GM21717 (cell line): ENCODE measurements around the gene TMEM272.

Experiments
- ATAC-seq: cut with Tn5 transposase; IDR thresholded peaks from one replicate; pipeline ENCODE4 v1.9.1; 2021; ENCODE audit warnings: mild to moderate bottlenecking, moderate library complexity; ENCODE audit not compliant: unreplicated experiment

Gene TMEM272

DNA sequence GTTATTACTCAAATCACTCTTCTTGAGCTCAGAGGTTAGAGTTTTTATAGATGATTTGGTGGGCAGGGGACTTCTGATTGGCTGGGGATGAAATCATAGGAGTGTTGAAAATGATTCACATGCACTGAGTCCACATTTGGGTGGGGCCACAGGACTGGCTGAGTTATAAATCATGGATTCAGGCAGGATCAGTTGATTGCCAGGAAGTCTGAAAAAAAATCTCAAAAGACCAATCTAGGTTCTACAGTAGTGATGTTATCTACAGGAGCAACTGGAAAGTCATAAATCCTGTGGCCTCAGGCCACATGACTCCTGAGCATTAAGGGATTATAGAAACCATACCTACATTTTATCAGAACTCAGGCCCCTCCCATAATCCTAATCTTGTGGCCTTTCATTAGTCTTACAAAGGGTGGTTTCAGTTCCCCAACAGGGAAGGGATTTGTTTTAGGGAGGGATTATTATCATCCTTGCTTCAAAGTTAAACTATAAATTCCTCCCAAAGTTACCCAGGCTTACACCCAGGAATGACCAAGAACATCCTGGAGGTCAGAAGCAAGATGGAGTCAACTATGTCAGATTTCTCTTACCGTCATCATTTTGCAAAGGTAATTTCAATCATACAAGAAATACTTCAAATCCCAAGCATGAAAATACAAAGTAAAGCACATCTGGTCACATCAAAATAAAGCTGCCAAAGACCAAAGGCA is 11.2 kb upstream of the TMEM272 start:
- ATAC-seq: no peak

DNA sequence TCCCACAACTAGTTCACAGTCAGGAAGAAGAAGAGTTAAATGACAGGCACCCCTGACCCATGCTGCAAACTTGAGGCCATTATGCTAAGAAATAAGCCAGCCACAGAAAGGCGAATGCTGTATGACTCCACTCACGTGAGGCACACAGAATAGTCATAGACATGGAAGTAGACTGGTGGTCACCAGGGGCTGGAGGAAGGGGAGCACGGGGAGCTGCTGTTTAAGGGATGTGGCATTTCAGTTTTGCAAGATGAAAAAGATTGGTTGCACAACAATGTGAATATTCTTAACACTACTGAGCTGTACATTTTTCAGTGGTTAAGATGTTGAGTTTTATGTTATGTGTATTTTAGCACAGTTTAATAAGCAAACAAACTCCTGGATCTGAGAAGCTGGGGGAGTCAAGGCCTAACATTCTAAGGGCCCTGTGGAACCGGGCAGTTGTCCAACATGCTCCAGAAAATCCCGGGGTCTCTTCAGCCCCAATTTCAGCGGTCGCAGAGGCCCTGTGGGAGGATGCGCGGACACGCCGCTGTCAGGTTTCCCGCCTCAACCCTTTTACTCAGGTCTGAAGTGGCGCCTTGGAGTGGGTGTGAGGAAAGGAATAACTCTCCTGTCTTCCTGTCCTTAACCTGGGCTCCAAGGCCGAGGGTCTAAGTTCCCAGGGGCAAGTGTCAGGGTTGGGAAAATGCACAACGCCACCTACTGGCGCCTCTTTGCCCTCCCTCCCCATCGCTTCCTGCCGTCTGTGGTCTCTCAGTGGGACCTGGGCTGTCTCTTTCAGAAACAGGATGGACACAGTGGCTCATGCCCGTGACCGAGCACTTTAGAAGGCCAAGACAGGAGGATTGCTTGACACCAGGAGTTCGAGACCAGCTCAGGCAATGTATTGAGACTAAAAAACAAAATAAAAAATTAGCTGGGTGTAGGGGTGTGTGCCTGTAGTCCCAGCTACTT is 4.4 kb upstream of the TMEM272 start:
- ATAC-seq: no peak

DNA sequence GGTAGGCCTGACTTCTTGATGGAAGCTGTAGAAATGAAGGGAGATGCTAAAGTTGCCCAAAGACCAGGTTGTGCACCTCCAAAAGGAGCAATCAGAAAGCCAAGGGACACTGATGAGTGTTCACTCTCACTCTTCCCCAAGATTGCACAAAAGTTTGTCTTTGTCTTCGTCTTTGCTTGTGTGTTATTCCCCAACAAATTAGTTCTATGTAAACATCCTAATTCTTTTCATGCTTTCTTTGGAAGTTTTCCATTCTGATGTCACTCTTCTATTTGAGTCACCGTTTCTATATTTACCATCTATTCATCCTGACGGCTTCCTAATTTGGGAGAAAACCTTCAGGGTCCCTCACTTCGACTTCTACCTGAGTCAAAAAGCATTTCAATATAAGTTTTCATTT is 3.7 kb upstream of the TMEM272 start:
- ATAC-seq: no peak

DNA sequence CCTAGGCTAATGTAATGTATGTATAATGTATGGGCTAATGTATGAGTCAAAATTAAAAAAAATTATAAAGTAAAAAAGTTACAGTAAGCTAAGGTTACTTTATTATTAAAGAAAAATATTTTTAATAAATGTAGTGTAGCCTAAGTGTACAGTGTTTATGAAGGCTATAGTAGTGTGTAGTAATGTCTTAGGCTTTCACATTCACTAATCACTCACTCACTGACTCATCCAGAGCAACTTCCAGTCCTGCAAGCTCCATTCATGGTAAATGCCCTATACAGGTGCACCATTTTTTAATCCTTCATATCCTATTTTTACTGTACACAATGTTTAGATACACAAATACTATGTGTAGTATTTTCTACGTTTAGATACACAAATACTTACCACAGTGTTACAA is 1.8 kb upstream of the TMEM272 start:
- no peak for ATAC-seq

DNA sequence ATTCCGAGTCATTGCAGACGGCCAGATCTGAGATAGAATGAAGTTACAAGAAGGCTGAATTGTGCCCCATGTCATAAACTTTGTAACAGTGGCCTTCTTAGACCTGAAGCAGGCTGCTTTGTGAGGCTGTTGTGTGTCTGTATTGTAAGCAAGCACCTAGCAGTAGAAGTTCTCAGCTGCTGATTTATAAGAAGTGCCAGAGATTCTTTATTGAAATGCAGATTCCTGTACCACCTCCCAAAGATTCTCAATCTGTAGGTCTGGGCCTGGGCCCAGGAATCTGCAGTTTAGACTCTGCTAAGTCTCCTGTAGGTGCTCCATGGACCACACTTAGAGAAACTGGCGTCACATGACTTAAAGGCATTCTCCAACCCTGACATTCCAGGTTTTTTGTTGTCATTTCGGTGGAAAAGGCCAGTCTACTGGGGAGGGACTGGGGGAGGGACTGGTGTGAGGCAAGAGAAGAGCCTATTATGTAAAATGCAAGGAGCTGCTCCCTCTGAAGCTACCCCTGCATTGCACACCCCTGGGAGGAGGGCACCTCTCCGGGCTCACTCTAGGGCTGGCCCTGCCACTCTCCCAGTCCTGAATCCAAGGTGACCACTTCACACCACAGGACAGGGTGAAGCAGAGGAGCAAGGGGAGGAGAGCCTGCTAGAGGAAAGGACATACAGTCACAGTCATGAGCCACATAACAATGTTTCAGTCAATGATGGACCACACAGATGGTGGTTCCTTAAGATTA is 769 bp upstream of the TMEM272 start:
- ATAC-seq: no peak

DNA sequence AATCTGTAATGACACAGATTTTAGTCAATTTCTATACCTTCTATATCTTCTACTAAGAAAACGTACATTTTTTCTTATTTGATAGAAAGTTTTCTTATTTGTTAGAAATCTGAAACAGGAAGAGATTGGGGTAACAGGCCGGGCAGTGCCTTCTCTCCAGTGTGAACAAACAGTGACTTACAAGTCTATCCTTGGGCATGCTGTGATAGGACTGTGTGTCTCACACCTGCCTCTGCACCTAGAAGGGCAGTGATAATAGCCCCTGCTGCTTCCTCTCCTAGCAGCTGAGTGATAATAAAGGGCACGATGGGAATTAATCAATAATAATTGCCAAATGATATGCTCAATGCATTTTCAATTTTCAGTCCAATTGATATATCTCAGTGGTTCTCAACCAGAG is 1.4 kb downstream of the TMEM272 start:
- ATAC-seq: no peak

DNA sequence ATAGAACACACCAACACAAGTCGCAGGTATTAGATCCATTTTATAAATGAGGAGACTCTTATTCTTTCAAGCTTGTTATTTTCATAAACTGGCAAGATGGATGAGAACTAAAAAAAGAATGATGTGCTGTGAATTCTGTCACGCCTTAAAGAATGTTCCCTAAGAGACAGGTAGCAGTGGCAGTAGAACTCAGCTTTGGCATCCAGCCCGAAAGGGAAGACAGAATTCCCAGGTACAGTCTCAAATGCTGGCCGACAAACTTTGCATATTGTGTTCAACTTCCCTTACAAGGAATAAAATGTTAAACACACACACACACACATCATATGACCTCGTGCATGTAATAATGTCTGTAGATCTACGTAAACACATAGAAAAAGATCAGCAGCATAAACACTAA is 3.2 kb downstream of the TMEM272 start:
- no peak for ATAC-seq

DNA sequence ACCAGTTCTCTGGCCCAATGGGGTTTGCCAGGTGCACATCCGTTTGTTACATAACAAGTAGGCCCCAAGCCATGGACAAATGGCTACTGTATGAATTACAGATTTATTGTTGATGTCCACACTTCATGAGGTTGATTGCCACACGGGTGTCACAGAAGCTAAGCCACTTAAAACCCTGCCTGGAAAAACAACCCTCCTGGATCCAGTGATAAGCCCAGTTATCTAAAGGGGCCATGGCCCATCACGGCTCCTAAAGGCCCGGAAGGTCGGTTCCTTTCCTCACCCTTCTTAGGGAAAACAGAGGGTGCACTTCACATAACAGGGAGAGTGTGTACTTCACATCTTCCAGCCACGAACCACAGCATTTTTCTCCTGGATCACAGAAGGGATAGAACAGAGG is 4.1 kb downstream of the TMEM272 start:
- no peak for ATAC-seq

DNA sequence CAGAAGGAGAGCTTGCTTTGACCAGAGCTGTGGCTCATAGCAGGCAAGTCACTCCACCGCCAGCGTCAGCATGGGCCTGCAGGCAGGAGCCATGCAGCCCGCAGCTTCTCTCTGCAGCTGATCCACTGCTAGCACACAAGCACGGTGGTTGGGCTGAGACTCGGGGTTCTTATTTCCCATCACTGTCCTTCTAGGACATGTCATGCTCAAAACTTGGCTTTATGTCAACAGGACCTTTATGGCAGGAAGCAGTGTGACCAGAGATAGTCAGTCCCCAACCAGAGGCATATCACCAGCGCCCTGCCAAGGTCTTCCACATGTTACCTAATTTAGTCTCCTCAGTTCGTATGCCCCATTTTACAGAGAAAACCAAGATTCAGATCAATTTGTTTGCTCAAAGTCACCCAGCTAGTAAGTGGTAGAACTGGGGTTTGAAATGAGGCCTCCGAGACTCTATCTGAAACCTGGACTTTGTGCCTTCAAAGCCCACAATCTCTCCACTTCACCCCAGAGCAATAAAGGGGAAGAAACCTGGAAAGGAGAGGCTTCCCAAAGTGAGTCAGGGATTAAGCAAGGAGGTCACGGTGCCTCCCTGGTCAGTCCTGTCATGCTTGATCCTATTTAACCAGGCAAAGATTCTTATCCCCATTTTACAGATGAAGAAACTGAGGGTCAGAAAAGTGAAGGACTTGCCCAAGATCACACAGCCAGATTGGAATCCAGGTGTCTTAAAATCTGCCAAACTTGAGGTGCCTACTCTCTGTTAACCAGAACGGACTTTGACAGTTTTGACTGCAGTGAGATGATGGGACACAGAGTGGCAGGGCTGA is 5.1 kb downstream of the TMEM272 start:
- no peak for ATAC-seq

DNA sequence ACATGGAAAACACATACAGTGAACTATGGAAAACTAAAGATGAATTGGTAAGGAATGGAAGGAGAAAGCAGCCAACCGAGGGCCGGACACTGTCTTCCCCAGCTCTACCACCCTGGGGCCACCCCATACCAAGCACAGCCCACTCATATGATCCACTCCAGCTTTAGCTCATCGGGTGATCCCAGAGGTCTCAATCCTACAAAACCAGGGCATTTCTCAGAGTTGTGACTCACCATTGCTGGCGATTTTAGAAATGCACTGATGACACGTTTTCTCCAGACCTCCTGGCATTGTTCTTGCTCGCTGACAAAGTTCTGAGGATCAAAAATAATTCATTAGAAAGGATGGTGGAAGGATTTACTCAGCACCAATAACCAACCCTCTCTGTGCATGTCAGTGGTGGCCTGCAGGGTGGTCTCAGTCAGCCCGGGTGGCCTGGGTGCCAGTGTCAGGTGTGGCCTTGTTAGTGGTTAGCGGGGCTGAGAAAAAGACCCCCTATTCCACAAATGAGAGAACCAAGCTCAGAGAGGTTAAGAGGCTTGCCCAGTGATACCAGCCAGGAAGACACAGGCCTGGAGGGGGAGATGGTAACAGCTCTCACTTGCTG is 6.6 kb downstream of the TMEM272 start:
- no peak for ATAC-seq

DNA sequence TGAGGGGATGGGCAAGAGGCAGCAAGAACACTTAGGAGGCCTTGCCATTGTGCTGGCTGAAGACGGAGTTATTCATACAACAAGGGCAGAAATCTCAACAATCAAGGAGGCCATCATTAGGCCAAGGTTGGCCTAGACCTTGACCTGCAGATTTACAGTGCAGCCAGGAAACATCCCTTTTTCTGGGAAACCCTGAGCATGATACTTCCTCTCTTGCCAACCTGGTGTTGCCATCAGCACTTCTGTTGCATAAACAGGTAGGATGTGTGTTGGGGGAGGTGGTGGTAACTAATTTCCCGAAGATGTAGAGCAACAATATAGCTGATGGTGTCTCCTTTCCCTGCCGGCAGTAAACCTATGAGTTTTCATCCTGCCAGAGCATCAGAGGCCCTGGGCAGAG is 8.0 kb downstream of the TMEM272 start:
- ATAC-seq: no peak

DNA sequence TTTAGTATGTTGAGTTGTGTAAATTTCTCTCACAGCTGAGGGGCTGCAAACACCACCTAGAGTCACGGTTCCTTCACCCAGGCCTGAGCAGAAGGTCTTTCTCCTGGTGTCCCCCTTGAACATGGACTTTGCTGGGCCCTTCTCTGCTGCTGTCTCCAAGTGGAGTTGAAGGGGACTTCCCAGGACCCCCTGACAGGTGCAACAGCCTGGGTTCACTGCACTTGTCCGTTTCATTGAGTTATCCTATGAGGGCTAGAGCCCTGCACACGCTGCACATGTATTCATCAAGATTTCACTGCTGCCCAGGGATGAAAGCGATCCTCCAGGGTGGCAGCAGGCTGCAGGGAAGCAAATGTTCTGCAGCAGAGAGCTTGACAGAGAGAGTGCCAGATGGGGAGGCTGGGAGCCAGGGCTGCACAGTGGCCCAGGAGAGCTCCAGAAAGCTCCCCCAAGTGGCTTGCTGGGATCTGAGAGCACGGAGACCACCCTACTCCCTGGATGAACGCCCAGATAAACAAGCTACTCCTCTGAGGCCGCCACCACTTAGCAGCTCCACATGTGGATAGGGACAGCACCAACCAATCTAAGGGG is 10.3 kb downstream of the TMEM272 start:
- ATAC-seq: no peak

DNA sequence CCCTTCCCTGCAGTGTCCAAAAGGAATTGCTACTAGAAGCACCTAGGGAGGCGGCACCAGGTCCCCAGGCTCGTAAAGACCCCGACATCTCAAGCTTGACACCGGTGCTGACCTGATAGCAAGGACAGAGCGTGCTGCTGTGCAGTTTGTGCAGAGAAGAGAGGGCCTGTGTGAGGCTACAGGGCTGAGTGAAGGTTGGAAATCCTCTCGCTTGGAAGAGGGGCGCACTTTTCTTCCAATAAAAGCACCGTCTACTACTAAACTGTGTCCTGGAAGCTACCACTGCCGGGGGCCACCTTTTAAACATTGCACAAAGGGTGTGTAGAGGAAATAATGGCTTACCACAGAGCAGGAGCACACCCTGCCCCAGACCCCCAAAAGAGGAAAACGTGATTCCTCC is 11.0 kb downstream of the TMEM272 start:
- no peak for ATAC-seq

DNA sequence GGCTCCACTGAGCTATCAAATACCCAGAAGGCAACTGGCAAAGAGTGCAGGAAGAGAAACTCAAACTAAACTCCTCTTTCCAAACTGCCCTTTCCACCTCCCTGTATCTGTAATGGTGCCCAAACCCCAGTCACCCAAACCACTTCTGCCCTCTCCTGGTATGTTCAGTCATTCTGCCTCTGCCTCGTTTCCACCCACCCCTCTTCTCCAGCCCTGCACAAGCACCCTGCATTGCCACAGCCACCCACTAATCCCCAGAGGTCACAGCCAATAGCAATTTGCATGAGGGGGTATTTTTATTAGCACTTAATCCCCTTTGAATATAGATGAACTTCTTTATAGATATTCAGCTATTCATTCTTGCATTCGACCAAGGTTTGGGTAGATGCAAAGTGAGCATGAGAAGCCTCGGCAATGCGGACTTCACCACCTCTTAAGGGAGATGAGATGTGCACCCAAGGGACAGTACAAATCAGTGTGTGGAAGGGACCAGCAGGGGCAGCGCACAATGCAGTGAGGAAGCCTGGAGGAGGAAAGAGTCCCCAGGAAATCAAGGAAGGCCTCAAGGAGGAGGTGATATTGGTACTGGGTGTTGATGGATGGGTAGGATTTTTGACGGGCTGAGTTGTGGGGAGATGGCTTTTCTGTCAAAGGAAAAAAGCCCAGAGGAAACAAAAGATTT is 12.4 kb downstream of the TMEM272 start:
- peak; percentile 80 for ATAC-seq

DNA sequence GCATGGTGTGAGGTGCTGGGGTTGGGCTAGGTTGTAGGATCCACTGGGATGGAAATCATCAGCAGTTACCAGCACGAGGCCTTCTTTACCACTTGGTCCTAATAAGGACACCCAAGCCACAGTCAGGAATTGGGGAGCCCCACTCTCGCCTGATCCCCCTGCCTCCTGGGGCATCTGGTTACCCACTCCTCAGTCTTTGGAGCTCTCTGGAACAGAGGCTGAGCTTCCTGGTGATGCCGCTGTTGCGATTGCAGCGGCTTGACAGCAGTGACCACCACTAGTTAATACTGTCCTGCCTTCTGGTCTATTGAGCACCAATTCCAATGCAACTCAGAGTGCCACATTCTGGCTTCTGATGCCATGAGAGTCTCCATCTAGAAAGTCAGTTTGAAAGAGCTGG is 13.5 kb downstream of the TMEM272 start:
- ATAC-seq: no peak

DNA sequence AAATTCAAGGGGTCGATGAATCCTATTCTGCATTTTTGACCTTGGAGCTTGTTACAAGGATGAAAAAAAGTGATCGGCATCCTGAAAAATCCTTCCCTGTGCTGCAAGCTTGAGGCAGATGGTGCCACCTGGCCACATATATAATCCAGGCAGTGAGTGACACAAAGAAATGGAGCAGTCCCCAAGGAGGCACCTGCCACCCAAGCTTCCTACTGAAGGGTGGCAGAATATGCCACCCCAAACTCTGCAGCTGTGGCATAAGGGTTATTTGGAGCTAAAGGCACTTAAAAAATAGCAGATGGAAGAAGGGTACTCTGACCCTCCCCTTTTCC is 15.4 kb downstream of the TMEM272 start:
- ATAC-seq: no peak

DNA sequence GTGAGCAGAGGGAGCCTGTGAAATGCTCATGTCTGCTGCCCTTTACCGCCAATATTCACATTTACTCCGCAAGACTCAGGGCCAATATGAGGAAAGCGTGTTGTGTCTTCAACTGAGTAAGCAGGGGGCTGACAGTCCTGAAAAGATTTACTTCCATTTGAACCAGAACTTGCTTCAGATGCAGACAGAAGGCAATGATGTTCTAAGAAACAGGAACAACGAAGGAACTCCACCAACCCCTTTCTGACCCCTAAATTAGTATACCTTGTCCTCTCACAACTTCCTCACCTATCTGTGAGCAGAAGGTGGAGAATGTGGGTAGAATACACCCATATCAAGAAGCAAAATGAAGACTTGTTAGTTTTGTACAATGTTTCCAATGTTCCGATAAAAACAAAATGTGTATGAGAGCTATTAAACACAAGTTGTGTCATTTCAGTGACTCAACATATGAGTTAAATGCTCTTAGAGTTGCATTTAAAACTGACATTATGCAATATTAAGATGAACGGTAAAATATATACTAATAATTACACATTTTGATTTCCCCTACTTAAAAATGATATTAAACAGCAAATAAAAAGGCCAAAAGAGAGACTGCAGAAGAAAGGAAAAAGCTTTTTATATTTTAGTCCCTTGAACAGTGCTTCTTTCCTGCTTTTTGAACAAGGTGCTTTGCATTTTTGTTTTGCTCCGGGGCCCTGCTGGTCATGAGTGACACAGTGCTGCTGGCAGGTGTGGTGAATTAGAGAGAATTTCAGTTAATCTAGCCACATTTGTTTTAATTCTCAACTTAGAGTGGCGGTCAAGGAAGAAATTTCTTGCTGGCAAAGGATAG is 16.0 kb downstream of the TMEM272 start:
- ATAC-seq: no peak

DNA sequence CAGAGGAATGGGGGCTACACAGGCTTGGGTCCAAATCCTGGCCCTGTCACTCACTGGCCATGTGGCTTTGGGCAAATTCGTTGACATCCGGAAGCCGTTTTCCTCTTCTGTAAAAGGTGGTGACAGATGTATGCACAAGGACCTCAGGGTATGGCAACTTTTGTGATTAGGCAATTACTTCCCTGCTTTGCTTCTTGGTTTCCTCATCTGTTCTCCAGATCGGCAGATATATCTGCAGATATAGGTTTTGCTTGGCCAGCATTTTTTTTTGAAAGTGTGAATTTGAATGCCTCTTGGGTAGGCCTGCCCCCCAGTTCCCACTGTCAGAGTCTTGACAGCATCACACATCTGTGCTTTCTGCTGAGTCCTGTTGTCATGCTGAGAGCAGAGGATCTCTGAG is 17.7 kb downstream of the TMEM272 start:
- ATAC-seq: no peak

DNA sequence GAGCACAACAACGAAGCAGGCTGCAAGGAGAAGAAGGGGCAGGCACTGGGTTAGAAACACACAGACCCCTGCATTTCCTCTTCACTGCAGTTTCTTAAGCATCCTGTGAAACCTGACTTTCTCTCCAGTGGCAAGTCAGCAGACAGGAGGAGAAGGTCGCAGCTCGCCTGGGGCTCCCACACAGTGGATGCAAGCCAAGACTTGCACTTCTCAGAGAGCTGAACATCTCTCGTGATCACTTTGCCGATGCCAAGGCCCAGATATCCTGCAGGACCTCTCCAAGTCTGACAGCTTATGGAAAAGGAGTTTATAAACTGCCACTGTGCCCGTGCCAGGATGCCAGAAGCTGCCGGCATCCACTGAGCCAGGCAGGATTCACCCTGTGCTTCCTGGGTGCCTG is 18.4 kb downstream of the TMEM272 start:
- ATAC-seq: no peak
